ENCODE data around the gene OSM.
"Not testable (repeated sequence)": the region's sequence is repeated elsewhere in the genome, so short reads cannot be mapped to it uniquely, and the experiment has no call there.

The OSM gene

GRCh38 chr22:30244641-30245040, 22.0 kb downstream of the OSM start:
- DNase-seq (ENCODE audit: low read depth) = no peak

- no peak for DNase-seq (ENCODE audit: low read depth)
Measured at GRCh38 chr22:30244066-30244465, 22.6 kb downstream of the OSM start.

GRCh38 chr22:30243661-30244060, 23.0 kb downstream of the OSM start:
- DNase-seq (ENCODE audit: low read depth) = no peak

- no peak for DNase-seq (ENCODE audit: low read depth)
Measured at GRCh38 chr22:30241576-30242371, 24.9 kb downstream of the OSM start.

GRCh38 chr22:30240541-30241417, 25.9 kb downstream of the OSM start:
- DNase-seq (ENCODE audit: low read depth) = no peak

- DNase-seq (ENCODE audit: low read depth) = no peak
Measured at GRCh38 chr22:30239488-30240405, 26.9 kb downstream of the OSM start.

- DNase-seq (ENCODE audit: low read depth) = no peak
Measured at GRCh38 chr22:30238661-30239487, 27.8 kb downstream of the OSM start.

GRCh38 chr22:30238136-30238535, 28.5 kb downstream of the OSM start:
- no peak for DNase-seq (ENCODE audit: low read depth)

GRCh38 chr22:30236875-30237274, 29.8 kb downstream of the OSM start:
- DNase-seq (ENCODE audit: low read depth) = no peak

GRCh38 chr22:30235687-30236170, 30.9 kb downstream of the OSM start:
- no peak for DNase-seq (ENCODE audit: low read depth)

GRCh38 chr22:30234786-30235470, 31.7 kb downstream of the OSM start:
- DNase-seq (ENCODE audit: low read depth) = no peak

GRCh38 chr22:30234325-30234724, 32.3 kb downstream of the OSM start:
- DNase-seq (ENCODE audit: low read depth) = not testable (repeated sequence)

- no peak for DNase-seq (ENCODE audit: low read depth)
Measured at GRCh38 chr22:30233582-30233981, 33.1 kb downstream of the OSM start.

- no peak for DNase-seq (ENCODE audit: low read depth)
Measured at GRCh38 chr22:30232716-30233218, 33.9 kb downstream of the OSM start.

- DNase-seq (ENCODE audit: low read depth) = no peak
Measured at GRCh38 chr22:30230787-30231461, 35.7 kb downstream of the OSM start.

- DNase-seq (ENCODE audit: low read depth) = no peak
Measured at GRCh38 chr22:30230330-30230729, 36.3 kb downstream of the OSM start.

- no peak for DNase-seq (ENCODE audit: low read depth)
Measured at GRCh38 chr22:30228509-30229359, 37.9 kb downstream of the OSM start.

- DNase-seq (ENCODE audit: low read depth) = no peak
Measured at GRCh38 chr22:30227438-30228228, 39.0 kb downstream of the OSM start.

Data from stimulated activated CD8-positive, alpha-beta memory T cell treated with anti-CD3 and anti-CD28 coated beads, Interleukin-7, amount 100 ng/mL, for 24 hours (primary cell).